ENCODE measurements around the gene CTTN. TPM values are rescaled to one million over a fixed set of nuclear protein-coding genes. Genes with fewer than 3 reads are reported as not detected.
"Not testable (repeated sequence)": the region's sequence is repeated elsewhere in the genome, so short reads cannot be mapped to it uniquely, and the experiment has no call there.

The CTTN gene
- total and polyA plus RNA-seq, 8 donors = 162 to 242 (median 198) TPM

DNA sequence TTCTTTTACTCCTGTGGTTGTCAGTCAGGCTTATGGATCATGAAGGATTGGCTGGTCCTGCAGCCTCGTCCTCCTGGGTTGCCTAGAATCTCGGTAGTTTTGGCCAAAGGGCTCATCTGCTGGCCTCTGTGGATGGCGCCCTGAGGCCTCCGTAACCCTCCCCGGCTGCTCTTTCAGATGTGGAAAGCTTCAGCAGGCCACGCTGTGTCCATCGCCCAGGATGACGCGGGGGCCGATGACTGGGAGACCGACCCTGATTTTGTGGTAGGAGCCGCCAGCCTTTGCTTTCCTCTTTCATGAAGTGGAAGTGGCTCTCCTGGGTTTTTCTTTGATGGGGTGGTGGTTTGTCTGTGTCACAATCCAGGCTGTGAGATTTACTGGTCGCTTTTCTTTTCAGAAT lies 8.8 kb downstream of the CTTN start:
- no peak overlapping the region for H3K4me3 ChIP-seq
- no peak overlapping the region for H3K27ac ChIP-seq
- peaks cover 0 to 99% of the 10 kb centered on the region in 2 donors for H3K27me3 ChIP-seq
- DNase-seq = peak in 1 of 4 donors; percentile 68
- TF ChIP-seq, protein P1, sequence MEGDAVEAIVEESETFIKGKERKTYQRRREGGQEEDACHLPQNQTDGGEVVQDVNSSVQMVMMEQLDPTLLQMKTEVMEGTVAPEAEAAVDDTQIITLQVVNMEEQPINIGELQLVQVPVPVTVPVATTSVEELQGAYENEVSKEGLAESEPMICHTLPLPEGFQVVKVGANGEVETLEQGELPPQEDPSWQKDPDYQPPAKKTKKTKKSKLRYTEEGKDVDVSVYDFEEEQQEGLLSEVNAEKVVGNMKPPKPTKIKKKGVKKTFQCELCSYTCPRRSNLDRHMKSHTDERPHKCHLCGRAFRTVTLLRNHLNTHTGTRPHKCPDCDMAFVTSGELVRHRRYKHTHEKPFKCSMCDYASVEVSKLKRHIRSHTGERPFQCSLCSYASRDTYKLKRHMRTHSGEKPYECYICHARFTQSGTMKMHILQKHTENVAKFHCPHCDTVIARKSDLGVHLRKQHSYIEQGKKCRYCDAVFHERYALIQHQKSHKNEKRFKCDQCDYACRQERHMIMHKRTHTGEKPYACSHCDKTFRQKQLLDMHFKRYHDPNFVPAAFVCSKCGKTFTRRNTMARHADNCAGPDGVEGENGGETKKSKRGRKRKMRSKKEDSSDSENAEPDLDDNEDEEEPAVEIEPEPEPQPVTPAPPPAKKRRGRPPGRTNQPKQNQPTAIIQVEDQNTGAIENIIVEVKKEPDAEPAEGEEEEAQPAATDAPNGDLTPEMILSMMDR (IDR thresholded peaks at IDR 0.05) = no peak
- peaks cover 0 to 68% of the 10 kb centered on the region in 2 donors for H3K36me3 ChIP-seq
- peaks cover 0 to 8% of the 10 kb centered on the region in 2 donors for H3K4me1 ChIP-seq
- H3K9me3 ChIP-seq = no peaks in the 10 kb centered on the region
- ATAC-seq = no peak
- intact Hi-C loops (cut with DNase I) = no loop called here

DNA sequence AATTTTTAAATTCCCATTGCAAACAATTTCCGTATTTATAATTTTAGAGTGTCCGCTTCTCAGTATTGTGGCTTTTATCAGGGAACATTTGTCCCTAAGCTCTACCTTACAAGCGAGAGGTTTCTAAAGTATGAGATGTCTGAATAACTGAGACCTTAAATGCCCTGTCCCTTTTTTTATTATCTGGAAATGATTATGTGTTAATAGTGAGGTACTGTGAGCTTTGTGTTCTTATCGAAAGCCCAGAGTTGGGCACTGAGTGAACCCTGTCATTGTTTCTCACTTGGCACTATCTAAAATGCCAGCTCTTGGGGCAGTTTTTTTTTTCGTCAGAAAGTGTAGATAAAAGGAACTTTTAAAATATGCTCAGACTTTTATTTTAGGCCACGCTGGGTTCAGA lies 9.5 kb downstream of the CTTN start:
- ATAC-seq (no peak), DNase-seq (no peak)
- Histone ChIP-seq H3K36me3 (peaks cover 0 to 75% of the 10 kb centered on the region in 2 donors), H3K9me3 (no peaks in the 10 kb centered on the region), H3K27ac (no peak overlapping the region), H3K27me3 (peaks cover 0 to 99% of the 10 kb centered on the region in 2 donors), H3K4me1 (peaks cover 0 to 2% of the 10 kb centered on the region in 2 donors), H3K4me3 (no peak overlapping the region)
- TF ChIP-seq, protein P1 (IDR thresholded peaks at IDR 0.05) = no peak
- intact Hi-C loops (cut with DNase I) = no loop called here

DNA sequence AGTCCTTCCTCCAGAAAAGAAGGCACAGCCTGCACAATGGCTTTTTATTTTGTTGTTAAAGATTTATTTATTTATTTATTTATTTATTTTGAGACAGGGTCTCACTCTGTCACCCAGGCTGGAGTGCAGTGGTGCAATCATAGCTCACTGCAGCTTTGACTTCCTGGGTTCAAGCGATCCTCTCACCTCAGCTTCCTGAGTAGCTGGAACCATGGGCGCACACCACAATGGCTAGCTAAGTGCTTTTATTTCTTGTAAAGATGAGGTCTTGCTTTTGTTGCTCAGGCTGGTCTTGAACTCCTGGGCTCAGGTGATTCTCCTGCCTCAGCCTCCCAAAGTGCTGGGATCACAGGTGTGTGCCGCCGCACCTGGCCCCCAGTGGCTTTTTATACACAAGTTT lies 10.0 kb downstream of the CTTN start:
- H3K4me1 ChIP-seq; H3K27ac ChIP-seq; intact Hi-C loops (cut with DNase I); H3K9me3 ChIP-seq; H3K4me3 ChIP-seq; ATAC-seq: not testable (repeated sequence)
- peak in 1 of 4 donors; percentile 2 for DNase-seq
- Histone ChIP-seq H3K36me3 (peaks cover 0 to 80% of the 10 kb centered on the region in 2 donors), H3K27me3 (peaks cover 0 to 99% of the 10 kb centered on the region in 2 donors)

DNA sequence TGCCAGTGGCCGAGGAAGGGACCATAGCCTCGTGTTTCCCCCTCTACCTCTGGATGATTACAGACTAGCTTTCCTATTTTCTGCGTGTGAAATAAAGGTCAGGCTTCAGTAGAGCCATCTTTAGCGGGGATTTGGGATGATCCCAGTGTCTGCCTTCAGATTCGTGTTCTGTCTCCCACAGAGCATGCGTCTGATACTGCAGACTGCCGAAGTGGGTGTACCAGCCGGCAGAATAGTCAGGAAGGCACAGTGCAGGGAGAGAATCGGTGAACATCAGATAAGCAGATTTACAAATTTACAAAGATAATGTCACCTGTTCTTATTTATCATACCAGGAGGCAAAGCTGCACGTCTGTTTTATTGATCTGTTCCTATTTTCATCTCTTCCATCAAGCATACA lies 11.1 kb downstream of the CTTN start:
- Histone ChIP-seq H3K27ac (no peak overlapping the region), H3K27me3 (peaks cover 0 to 98% of the 10 kb centered on the region in 2 donors), H3K4me3 (no peak overlapping the region), H3K4me1 (no peaks in the 10 kb centered on the region), H3K9me3 (no peaks in the 10 kb centered on the region), H3K36me3 (peaks cover 0 to 91% of the 10 kb centered on the region in 2 donors)
- intact Hi-C loops (cut with DNase I) = no loop called here
- ATAC-seq = no peak
- TF ChIP-seq, protein P1 (IDR thresholded peaks at IDR 0.05) = no peak
- DNase-seq = no peak

DNA sequence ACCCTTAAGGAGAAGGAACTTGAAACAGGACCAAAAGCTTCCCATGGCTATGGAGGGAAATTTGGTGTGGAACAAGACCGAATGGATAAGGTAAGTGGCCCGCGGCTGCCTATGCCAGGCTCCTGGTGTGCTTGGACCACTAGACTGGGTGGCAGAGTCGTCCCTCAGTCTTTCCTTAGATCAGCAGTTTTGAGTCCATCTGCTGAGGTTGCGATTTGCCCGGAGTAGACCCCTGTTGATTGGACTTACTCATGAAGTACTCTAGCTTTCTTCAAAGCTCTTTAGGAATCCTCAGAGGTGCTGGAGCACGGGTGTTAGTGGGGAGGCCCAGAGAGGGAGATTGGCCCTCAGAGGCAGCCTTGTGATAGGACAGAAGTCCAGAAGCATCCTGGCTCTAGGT lies 11.5 kb downstream of the CTTN start:
- H3K4me1 ChIP-seq = no peaks in the 10 kb centered on the region
- H3K9me3 ChIP-seq = no peaks in the 10 kb centered on the region
- intact Hi-C loops (cut with DNase I) = no loop called here
- ATAC-seq = no peak
- TF ChIP-seq, protein P1 (IDR thresholded peaks at IDR 0.05) = no peak
- H3K27me3 ChIP-seq = peaks cover 0 to 98% of the 10 kb centered on the region in 2 donors
- no peak overlapping the region for H3K27ac ChIP-seq
- no peak overlapping the region for H3K4me3 ChIP-seq
- H3K36me3 ChIP-seq = peaks cover 0 to 96% of the 10 kb centered on the region in 2 donors
- no peak for DNase-seq
